ENCODE data around the gene DDAH1. TPM values are rescaled to one million over a fixed set of nuclear protein-coding genes. Genes with fewer than 3 reads are reported as not detected.

DDAH1 gene
- total RNA-seq, 1 experiment from 2014 or later: 36.3 TPM

DNA sequence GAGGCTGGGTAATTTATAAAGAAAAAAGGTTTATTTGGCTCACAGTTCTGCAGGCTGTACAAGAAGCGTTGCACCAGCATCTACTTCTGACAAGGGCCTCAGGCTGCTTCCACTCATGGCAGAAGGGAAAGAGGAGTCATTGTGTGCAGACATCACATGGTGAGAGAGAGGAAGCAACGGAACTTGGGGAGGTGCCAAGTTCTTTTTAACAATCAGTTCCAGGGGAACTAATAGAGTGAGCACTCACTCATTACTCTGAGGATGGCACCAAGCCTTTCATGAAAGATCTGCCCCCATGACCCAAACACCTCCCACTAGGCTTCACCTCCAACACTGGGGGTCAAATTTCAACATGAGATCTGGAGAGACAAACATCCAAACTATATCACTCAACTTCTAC lies 77.2 kb downstream of the DDAH1 start:
- Histone ChIP-seq H2BK15ac (ENCODE audit: low read depth, low read length) (no peak overlapping the region), H2BK120ac (ENCODE audit: low read depth, low read length, poor library complexity, severe bottlenecking) (no peak overlapping the region), H2BK12ac (ENCODE audit: insufficient read length, low read depth, low read length) (no peak overlapping the region), H3K27ac (ENCODE audit: insufficient read length, low read depth, low read length) (no peak overlapping the region), H3K79me1 (ENCODE audit: insufficient read depth, low read depth, low read length, poor library complexity, severe bottlenecking) (no peaks in the 10 kb centered on the region), H3K23ac (ENCODE audit: insufficient read length, low read depth, low read length) (no peak overlapping the region), H3K27me3 (ENCODE audit: insufficient read depth, low read length) (no peaks in the 10 kb centered on the region), H3K9ac (ENCODE audit: extremely low read depth, insufficient read length, low read length) (no peak overlapping the region), H2BK20ac (ENCODE audit: low read depth, low read length, poor library complexity, severe bottlenecking) (no peak overlapping the region), H3K14ac (ENCODE audit: insufficient read depth, low read length) (no peak overlapping the region), H4K91ac (ENCODE audit: insufficient read length, low read depth, low read length) (no peak overlapping the region), H4K5ac (ENCODE audit: insufficient read length, low read depth, low read length) (no peak overlapping the region), H2BK5ac (ENCODE audit: insufficient read length, low read length) (no peak overlapping the region), H3K4me1 (ENCODE audit: insufficient read depth, low read length) (no peaks in the 10 kb centered on the region; the same call in 1 of the 2 replicates), H3K4me2 (ENCODE audit: insufficient read depth, insufficient read length, low read length) (no peak overlapping the region), H3K56ac (ENCODE audit: insufficient read length, low read depth, low read length) (no peak overlapping the region), H4K8ac (replicated peaks; ENCODE audit: insufficient read length, low read depth, low read length) (no peak overlapping the region), H4K20me1 (ENCODE audit: control insufficient read depth, insufficient read depth, insufficient read length) (no peaks in the 10 kb centered on the region), H3K18ac (ENCODE audit: insufficient read length, low read depth, low read length) (no peak overlapping the region), H3K23me2 (ENCODE audit: insufficient read length, low read depth, low read length, poor library complexity, severe bottlenecking) (no peaks in the 10 kb centered on the region), H2AFZ (ENCODE audit: low read length) (no peak overlapping the region), H3T11ph (ENCODE audit: low read length) (no peak overlapping the region), H3K79me2 (ENCODE audit: insufficient read depth, low read length) (no peaks in the 10 kb centered on the region; the same call in 1 of the 2 replicates), H3K9me3 (ENCODE audit: control insufficient read depth, low read depth, low read length) (no peaks in the 10 kb centered on the region), H3K4ac (ENCODE audit: low read depth, low read length) (no peak overlapping the region), H2AK5ac (ENCODE audit: insufficient read length, low read length) (no peak overlapping the region)
- no peak for DNase-seq
- Mint-ChIP-seq H3K27me3 (ENCODE audit: low read depth) (no peaks in the 10 kb centered on the region; the same call in 1 of the 2 replicates), H3K36me3 (ENCODE audit: insufficient read depth in 1 of 3, low read depth in 3 of 3) (peaks cover 10 to 20% (median 19%) of the 10 kb centered on the region in 3 experiments), H3K4me1 (peaks cover 1 to 6% of the 10 kb centered on the region in 2 experiments; a peak in 2 of 4 replicates), H3K4me3 (no peak overlapping the region), H3K9me3 (peaks cover 17 to 22% of the 10 kb centered on the region in 2 experiments), H3K27ac (no peak overlapping the region)
- no CpG with 5 or more reads among the region's 2 CpGs for WGBS (ENCODE audit: extremely low coverage, insufficient read length, low lambda C conversion rate)
- TF ChIP-seq, protein P1, sequence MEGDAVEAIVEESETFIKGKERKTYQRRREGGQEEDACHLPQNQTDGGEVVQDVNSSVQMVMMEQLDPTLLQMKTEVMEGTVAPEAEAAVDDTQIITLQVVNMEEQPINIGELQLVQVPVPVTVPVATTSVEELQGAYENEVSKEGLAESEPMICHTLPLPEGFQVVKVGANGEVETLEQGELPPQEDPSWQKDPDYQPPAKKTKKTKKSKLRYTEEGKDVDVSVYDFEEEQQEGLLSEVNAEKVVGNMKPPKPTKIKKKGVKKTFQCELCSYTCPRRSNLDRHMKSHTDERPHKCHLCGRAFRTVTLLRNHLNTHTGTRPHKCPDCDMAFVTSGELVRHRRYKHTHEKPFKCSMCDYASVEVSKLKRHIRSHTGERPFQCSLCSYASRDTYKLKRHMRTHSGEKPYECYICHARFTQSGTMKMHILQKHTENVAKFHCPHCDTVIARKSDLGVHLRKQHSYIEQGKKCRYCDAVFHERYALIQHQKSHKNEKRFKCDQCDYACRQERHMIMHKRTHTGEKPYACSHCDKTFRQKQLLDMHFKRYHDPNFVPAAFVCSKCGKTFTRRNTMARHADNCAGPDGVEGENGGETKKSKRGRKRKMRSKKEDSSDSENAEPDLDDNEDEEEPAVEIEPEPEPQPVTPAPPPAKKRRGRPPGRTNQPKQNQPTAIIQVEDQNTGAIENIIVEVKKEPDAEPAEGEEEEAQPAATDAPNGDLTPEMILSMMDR (conservative IDR thresholded peaks at IDR 0.05): no peak

Data from H9 (cell line).